ENCODE measurements around the gene SH3GL3. TPM values are rescaled to one million over a fixed set of nuclear protein-coding genes. Genes with fewer than 3 reads are reported as not detected.

The SH3GL3 gene
- total and polyA plus RNA-seq, 2 of the 13 experiments (the other 11 are each of a cell fraction or from before 2014, with no cell fraction given): not detected

DNA sequence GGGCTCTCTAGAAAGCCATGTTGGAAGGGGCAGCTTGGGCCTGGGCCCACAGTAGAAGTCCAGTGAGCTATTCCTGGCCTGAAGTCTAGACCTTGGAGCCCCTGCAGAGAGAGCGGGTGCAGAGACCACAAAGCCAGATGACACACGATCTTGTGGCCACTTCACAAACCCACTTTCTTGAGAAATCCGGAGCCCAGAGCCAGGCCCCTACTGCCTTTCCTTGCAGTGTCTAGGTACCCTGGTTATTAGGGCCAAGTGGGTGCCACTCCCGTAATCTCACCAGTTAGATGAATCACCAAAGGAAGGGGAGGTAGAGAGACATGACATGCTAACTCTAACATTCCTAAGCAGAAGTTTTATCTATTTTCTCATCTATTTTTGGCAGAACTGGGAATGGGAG is 134.2 kb downstream of the SH3GL3 start:
- Histone ChIP-seq H3K27me3 (ENCODE audit: control insufficient read depth in 1 of 2, insufficient read depth in 2 of 2, low read length in 2 of 2) (no peaks in the 10 kb centered on the region), H3K4me1 (ENCODE audit: insufficient read depth, low read length) (no peaks in the 10 kb centered on the region), H3K4me2 (ENCODE audit: low read depth, low read length) (no peak overlapping the region), H3K9ac (ENCODE audit: insufficient read depth, low read depth, low read length) (no peak overlapping the region), H3K36me3 (replicated peaks in 1 of 2; ENCODE audit: control insufficient read depth in 1 of 2, insufficient read depth in 2 of 2, low read length in 2 of 2) (no peaks in the 10 kb centered on the region), H3K4me3 (replicated peaks in 1 of 3; ENCODE audit: insufficient read depth in 1 of 3, low read depth in 2 of 3, low read length in 3 of 3) (no peak overlapping the region), H3K27ac (ENCODE audit: extremely low read length, insufficient read depth, low read length) (no peak overlapping the region), H3K9me3 (ENCODE audit: low read length) (no peaks in the 10 kb centered on the region), H3K79me2 (ENCODE audit: insufficient read depth, low read length) (no peaks in the 10 kb centered on the region), H2AFZ (ENCODE audit: low read length) (no peak overlapping the region), H4K20me1 (ENCODE audit: insufficient read depth, low read length) (no peaks in the 10 kb centered on the region)
- no peak for DNase-seq (ENCODE audit: low spot score)
- ChIA-PET CTCF (ENCODE audit: low intra/inter-chr PET ratio, low total read pairs) (no interaction called here), POLR2A (no interaction called here)
- TF ChIP-seq KDM5B (CRISPR knock-in tag; IDR thresholded peaks at IDR 0.05; ENCODE audit: borderline replicate concordance): no peak
- no peak for TF ChIP-seq WIZ (CRISPR knock-in tag; IDR thresholded peaks at IDR 0.05)
- no peak for TF ChIP-seq KDM3A (CRISPR knock-in tag; IDR thresholded peaks at IDR 0.05; ENCODE audit: low read depth)
- no peak for TF ChIP-seq HNRNPLL (IDR thresholded peaks at IDR 0.05; ENCODE audit: low read depth, low read length, poor library complexity, severe bottlenecking)
- no peak for TF ChIP-seq ZNF414 (CRISPR knock-in tag; IDR thresholded peaks at IDR 0.05)
- TF ChIP-seq ZNF816 (CRISPR knock-in tag; IDR thresholded peaks at IDR 0.05; ENCODE audit: borderline replicate concordance): no peak
- no peak for TF ChIP-seq ASH2L (IDR thresholded peaks at IDR 0.05; ENCODE audit: insufficient read length, low read depth, low read length)
- TF ChIP-seq SMARCE1 (IDR thresholded peaks at IDR 0.05; ENCODE audit: borderline replicate concordance): no peak
- TF ChIP-seq YEATS2 (CRISPR knock-in tag; IDR thresholded peaks at IDR 0.05; ENCODE audit: borderline replicate concordance): no peak
- no peak for TF ChIP-seq ZNF282 (IDR thresholded peaks at IDR 0.05; ENCODE audit: partially characterized antibody)
- no peak for TF ChIP-seq ZC3H4 (CRISPR knock-in tag; IDR thresholded peaks at IDR 0.05; ENCODE audit: borderline replicate concordance)
- no peak for TF ChIP-seq TEAD2 (CRISPR knock-in tag; IDR thresholded peaks at IDR 0.05)
- no peak for TF ChIP-seq STAG1 (CRISPR knock-in tag; IDR thresholded peaks at IDR 0.05)
- TF ChIP-seq RCOR2 (CRISPR knock-in tag; IDR thresholded peaks at IDR 0.05): no peak
- intact Hi-C loops (cut with micrococcal nuclease; ENCODE audit: unreplicated experiment): no loop called here
- BruUV-seq (replicated peaks): no TSS peak
- no peak for ATAC-seq
- 0% methylated on average over 3 of the region's 4 CpGs for WGBS (ENCODE audit: low lambda C conversion rate)
- in situ Hi-C loops (cut with HindIII; ENCODE audit: extremely low pct_ligation_motif_present, low pct_unique_long_range_greater_than_20kb): no loop called here
- no peak for FAIRE-seq

All from HepG2 (cell line).